Activated effector memory CD4-positive, alpha-beta T cell treated with anti-CD3 and anti-CD28 coated beads, Interleukin-2, amount 50 U/mL, for 16 hours (primary cell): ENCODE results near the gene CCDC69.
"Not testable (repeated sequence)": the region's sequence is repeated elsewhere in the genome, so short reads cannot be mapped to it uniquely, and the experiment has no call there.

ENCODE experiments used
- DNase-seq: peaks from one replicate; pipeline ENCODE4 v3.0.0-alpha.2; 2020

CCDC69 gene

DNA sequence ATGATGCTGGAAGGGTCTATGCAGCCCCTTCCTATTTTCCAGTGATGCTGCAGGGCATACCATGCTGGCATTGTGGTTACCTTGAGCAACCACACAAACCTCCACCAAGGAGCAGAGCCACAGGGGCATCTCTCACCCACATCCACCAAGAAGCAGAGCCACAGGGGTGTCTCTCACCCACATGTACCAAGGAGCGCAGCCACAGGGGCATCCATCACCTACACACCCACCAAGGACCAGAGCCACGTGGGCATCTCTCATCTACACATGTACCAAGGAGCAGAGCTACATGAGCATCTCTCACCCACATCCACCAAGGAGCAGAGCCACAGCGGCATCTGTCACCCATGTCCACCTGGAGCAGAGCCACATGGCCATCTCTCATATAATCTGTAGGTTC lies 20.3 kb upstream of the CCDC69 start:
- no peak for DNase-seq

DNA sequence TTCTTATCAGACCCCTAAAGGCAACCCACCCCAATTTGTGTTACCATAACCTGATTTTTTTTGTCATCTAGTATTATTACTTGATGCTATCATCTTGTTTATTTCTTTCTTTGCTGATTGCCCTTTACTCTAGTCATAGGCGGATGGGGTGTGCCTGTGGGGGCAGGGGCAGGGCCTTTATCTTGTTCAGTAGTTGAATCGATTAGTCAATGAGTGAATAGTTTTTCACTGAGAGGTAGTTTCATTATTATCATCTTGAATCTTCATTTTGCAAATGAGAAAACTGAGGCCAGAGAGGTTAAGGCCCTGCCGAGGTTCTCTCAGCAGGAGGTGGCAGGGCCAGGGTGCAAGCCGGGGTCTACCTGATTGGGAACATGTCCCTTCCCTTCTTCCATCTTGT lies 19.7 kb upstream of the CCDC69 start:
- DNase-seq = peak; percentile 67

DNA sequence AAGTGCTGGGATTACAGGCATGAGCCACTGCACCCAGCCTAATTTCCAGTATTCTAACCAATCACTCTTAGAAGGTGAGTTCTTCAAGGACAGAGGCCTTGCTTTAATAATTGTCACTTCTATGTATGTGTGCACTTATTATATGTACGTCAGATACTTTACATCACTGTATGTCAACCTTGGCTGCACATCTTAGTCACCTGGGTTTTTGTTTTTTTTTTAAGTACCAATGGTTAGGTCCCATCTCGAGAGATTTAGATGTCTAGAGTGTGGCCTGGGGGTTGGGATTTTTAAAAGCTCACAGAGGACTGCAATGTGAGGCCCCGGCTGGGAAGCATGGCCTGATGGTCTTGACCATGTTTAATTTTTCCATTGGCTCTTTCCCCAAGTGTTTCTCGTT lies 19.2 kb upstream of the CCDC69 start:
- no peak for DNase-seq

DNA sequence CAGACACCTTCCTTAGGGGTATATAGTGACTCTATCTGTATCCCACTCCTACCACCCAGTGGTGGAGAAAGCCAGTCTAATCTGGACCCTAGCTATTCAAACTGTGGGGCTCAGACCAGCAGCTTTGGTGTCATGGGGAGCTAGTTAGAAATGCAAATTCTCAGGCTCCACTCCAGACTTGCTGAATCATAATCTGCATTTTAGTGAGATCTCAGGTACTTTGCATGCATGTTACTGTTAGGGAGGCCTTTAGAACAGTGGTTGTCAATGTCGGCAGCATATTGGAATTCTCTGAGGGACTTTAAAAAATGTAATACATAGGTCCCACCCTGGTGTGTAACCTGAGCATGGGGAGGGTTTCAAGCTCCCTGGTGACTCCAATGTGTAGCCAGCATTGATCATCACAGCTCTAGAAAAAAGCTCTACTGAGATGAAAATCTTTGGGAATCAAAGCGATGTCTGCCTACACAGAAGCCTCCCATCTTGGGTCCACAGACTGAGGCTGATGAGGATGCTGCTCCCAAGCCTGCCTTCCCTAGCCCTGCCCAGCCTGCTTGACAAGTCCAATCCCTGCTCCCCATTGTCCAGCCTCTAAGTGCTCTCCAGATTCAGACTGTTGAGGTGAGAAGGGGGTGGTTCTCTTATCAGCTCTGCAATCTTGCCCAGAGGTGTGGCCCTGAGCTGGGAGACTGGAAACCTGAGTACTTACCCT lies 17.2 kb upstream of the CCDC69 start:
- DNase-seq = no peak

DNA sequence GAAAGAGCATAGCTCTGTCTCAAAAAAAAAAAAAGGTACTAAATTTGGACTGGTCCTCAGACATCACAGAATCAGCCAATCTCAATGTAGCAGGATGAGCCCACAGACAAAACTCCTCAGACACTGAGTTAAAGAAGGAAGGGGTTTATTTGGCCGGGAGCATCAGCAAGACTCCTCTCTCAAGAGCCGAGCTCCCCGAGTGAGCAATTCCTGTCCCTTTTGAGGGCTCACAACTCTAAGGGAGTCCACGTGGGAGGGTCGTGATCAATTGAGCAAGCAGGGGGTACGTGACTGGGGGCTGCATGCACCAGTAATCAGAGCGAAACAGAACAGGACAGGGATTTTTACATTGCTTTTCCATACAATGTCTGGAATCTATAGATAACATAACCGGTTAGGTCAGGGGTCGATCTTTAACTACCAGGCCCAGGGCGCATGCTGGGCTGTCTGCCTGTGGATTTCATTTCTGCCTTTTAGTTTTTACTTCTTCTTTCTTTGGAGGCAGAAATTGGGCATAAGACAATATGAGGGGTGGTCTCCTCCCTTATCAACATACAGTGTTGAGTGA lies 16.5 kb upstream of the CCDC69 start:
- not testable (repeated sequence) for DNase-seq

DNA sequence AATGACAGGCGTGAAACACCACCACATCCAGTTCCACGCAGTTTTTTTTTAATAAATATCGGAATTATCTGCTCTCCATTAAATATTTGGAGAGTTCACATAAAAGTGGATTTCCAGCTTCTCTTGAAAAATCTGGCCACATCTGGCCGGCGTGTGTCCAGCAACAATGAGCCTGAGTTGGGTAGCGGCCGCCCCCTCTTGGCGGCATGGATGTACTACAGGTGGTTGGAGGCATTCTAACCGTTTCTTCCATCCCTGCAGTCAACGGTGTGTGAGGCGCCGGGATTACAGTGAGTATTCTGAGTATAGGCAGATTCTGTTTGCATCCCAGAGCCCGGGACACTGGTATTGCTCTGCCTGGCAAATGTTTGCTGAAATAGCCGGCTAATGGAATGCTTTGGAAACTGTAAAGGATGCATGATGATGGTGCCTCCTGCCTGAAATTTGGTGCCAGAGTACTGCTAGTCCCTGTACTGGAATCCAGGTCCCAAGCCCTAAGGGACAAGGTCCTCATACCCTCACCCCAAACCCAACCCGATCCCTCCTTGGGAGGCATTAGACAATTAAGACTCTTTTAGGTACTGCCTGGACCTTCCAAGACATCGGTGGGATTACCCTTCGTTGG lies 15.5 kb upstream of the CCDC69 start:
- DNase-seq = peak; percentile 85

DNA sequence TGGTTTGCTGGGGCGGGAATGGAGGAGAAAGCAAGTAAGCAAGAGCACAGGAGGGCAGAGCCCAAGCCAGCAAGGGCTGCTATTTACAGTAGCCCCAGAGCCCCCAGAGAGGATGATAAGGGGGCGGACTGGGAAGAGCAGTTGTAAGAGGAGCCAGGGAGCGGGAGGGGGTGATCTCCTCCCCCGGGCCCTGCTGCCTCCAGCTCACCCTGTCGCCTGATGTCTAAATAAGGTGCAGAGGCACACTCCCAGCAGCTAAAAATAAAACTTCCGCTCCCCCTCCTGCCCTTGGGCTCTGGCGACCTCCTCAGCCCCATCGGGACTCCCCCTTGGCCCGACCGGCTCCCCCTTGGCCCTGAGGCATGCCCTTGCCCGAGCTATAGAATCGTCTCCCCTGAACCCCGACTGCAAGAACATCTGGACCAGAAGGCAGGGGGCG lies 14.4 kb upstream of the CCDC69 start:
- DNase-seq = no peak

DNA sequence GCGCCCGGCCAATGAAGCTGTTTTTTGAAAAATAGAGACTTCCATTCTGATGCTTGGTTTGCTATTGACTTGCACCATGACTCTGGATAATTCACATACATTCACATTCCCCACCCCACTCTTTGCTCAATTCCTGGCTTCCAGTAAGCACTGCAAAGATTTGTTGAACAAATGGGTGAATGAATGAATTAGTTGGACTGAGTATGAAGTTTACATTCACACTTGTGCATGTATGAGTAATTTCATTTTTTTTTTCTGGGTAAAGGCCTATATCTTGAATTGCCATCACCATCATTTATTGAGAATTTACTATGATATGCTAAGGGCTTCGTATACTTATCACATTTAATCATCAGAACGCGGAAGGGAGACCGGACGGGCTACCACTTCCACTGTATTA lies 13.8 kb upstream of the CCDC69 start:
- no peak for DNase-seq

DNA sequence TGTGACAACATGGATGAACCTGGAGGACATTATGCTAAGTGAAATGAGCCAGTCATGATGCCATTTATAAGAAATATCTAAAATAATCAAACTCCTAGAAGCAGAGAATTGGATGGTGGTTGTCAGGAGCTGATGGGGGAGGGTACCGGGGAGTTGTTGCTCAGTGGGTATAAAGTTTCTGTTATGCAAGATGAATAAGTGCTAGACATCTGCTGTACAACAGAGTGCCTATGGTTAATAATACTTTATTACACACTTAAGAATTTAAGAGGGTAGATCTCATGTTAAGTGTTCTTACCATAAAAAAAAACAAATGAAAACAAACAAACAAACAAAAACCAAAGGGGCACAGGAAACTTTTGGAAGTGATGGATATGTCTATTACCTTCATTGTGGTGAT lies 13.0 kb upstream of the CCDC69 start:
- no peak for DNase-seq

DNA sequence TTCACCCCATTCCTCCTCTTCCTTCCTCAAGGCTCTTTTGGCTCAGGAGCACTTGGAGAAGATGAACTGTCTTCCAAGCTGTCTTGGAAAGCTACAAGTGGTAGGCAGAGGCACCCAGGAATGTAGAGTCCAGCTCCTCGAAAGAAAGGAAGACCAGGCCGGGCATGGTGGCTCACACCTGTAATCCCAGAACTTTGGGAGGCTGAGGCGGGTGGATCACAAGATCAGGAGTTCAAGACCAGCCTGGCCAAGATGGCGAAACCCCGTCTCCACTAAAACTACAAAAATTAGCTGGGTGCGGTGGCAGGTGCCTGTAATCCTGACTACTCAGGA lies 11.3 kb upstream of the CCDC69 start:
- DNase-seq = not testable (repeated sequence)

DNA sequence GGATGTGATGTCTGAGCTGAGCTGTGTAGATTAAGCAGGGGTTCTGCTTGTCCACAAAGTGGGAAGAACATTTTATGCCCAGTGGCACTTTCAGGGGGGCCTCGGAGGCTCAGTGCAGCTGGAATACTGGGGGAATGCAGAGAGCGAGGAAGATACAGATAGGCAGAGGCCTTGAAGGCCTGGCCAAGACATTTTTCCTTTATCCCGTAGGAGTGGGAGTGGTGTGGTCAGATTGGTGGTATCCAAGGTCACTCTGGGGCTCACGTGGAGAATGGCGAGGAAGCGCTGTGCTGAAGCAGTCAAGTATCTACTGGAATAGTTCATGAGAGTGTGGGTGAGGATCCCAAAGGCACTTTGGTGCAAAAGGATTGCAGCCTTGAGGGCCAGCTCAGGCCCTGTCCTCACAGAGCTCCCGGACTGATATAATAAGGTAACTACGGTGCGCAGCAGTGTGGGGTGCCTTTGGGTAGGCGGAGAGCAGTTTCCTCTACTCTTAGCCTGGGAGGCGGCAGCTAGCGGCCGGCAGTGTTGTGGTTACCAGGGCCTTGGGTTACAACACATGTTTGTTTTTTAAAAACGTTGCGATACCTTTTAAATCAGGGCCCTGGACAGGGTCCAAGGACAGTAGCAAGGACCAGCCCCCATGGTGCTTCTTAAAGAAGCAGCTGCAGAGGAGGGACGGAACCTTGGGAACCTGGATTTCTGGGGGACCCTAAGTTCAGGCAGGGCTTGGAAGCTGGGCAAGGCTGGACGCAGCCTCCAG lies 10.8 kb upstream of the CCDC69 start:
- DNase-seq = peak; percentile 68

DNA sequence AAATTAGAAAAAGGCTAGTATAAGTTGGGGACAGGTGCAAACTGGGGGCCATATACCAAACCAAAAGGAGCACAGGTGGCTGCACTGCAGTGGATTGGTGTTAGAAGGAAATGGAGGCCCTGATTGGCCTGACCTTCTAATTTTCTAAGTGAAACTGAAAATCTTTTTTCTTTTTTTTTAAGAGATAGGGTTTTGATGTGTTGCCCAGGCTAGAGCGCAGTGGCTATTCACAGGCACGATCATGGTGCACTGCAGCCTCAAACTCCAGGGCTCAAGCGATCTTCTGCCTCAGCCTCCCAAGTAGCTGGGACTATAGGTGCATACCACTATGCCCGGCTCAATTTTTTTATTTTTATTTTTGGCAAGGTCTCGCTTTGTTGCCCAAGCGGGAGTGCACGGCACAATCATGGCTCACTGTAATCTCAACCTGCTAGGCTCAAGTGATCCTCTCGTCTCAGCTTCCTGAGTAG lies 9.8 kb upstream of the CCDC69 start:
- no peak for DNase-seq

DNA sequence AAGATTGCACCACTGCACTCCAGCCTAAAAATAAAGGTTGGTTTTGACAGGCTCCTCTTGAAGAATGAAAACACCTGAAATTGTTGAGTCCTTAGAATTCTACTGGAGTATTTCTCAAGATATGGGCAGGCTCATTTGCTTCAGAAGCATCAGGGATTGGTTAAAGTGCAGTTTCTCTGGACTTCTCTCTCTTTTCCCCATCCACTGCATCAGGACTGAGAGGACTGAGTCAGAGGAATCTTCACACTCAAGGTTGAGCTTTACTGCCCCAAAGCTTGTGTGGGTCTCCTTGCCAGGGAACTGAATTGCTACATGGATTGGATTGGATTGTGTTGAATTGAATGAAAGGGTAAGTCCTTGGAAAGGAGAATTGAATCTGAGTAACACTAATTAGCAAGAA lies 7.5 kb upstream of the CCDC69 start:
- no peak for DNase-seq

DNA sequence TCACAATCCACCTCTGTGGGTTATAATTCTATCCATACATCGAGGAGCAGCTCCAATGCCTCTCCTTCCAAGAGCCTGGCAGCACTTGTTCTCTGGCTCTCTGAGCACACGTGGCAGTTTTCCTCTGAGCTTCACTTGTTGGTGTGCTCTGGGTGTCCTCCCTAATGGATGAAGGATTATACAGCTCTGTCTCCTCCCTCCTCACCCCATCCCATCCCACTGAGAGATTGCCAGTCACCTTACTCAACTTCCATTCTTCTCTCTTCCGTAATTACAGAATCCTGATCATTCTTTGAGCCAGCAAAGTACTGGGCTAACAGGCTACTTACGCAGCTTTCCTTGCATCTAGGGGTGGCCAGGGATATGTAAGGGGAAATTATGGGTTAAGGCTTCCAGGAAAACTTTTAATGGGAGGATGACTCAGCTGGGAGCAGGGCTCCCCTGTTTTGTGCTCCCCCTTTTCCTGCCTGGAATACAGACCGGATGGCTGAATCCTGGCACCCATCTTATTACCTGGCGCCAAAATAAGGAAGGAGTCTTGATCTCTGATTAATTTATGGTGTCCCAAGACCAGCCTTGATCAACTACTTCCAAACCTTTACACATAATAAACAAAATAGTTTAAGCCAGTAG lies 6.3 kb upstream of the CCDC69 start:
- DNase-seq = no peak

DNA sequence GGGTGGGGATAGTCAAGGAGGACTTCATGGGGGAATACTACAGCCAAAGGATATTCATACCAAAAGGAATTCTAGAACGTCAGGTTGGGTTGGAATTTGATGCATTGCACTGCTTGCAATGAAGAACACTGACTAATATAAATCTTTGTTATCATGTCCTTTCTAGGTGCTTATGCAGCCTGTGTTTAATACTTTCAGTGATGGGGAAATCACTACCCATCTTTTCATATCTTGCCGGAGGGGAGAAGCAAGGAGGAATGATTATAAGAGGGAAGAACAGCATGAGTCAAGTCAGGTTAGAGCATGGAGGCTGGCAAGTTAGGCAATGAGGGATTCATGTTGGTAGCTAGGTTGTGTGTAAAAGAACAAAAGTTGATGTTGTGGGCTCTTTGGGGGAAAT lies 5.1 kb upstream of the CCDC69 start:
- DNase-seq = no peak

DNA sequence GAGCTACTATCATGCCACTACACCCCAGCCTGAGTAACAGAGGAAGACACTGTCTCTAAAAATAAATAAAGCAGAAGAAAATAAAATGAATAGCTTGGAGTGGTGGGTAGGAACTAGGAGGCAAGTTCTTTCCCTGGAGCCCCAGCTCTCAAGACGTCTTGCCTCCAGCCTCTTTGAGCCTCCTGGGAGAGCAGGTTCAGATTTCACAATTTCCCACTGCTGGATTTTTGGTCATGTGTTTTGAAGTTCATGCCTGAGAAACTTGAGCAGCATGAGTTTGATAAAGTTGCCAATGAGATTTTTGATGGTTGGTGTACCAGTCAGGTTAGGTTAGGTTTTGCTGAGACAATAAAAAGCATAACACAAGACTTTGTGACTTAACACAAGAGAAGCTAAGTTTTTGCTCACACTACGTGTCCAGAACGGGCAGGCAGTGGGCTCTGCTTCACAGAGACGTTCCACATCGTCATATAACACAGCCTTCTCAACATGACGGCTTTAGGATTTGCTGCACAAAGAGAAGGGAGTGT lies 4.1 kb upstream of the CCDC69 start:
- DNase-seq = no peak

DNA sequence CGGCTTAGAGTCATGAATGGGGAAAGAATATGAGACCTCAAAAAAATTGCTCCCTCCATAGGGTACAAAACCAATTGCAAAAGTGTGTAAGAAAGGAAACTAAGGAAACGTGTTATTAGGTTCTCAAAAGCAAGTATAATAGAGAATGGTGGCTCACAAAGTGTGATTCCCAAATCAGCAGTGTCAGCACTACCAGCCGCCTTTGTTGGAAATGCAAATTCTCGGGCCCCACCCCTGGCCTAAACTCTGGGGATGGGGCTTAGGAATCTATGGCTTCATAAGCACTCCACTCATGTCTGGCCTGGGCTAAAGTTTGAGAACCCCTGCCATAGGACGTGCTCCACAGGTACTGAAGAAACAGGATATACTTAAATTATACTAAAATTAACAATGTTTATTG lies 1.6 kb upstream of the CCDC69 start:
- no peak for DNase-seq

DNA sequence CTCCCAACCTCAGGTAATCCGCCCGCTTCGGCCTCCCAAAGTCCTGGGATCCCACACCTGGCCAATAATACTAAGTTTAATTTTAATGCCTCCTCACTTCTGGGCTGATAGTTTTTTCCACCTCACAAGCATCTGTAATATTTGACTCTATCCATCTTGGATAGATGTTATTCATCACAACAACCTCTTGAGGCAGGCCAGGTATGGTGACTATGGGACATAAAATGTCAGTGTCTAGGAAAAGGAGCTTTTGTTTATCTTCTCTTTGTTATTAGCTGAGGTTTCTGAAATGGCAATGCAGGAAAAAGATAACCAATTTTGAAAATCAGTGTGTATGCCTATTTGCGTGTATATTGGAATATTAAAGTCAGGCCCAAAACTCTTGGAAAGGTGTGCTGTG lies 1.2 kb upstream of the CCDC69 start:
- DNase-seq = no peak

DNA sequence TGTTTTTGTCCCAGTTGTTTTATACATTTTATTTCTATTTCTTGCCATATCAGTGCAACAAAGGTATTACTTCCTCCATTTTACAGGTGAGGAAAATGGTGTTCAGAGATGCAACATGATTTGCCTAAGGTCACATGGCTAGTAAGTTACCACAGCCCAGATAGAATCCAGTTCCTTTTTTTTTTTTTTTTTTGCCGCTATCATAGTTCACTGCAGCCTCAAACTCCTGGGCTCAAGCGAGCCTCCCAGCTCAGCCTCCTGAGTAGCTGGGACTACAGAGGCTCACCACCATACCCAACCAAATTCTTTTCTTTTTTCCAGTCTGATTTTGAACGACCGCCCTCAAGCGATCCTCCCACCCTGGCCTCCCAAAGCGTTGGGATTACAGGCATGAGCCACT lies 480 bp upstream of the CCDC69 start:
- no peak for DNase-seq

DNA sequence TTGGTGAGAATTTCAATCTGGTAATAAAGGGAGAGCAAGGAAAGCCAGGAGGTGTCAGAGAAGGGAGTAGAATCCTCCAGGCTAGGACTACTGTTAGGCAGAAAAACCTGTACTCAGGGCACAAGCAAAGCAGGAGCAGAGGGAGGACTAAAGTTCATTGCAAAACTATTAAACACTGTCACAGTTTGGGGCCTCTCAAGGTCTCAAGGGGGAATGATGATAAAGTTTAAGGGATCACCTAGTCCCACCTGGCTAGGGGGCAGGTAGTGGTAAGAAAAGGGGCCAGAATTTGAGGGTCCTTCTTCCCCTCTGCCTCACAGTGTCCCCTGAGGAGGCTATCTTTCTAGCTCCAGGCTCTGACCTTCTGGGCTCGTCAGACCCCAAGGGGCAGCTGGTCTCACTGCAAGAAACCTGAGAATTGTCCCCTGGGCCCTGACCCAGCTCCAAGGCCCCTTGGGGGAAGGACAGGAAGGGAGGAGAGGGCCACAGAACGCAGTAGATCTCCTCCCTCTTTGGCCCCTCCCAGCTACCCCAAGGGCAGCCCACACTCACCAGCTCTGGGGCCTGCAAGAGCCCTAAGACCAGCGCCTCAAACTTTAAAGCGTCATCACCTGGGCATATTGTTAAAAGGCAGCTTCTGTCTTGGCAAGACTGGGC lies 974 bp downstream of the CCDC69 start:
- DNase-seq = peak; percentile 82

DNA sequence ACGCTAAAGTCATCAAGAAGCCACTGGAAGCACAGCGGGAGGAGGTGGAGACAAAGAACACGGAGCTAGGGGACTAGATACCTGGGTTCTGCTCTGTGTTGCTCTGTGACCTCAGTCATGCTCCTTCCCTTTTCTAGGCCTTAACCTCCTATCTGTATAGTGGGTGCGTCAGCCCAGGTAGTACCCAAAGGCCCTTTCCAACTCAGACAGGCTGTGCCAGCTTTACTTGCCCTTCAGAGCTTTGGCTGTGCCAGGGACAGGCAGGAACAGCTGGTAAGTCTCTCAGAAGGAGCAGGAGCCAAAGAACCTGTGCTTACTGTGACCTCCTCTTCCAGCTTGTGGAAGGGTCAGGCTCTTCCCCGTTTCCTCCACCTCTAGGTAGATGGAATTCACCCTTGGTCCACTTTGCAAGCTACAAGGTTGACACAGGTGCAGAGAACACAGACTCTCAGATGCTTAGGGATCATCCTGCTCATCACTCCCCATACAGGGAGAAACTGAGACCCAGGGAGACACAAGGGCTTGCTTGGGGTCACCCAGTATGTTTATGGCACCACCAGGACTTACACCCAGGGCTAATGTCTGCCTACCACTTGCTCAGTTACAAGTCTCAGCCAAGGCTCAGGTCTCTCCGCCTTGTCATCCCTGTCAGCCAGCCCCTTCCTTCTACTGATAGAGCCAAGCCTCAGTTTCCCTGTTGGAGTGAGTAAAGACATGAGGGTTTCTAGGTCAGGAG lies 1.7 kb downstream of the CCDC69 start:
- no peak for DNase-seq

DNA sequence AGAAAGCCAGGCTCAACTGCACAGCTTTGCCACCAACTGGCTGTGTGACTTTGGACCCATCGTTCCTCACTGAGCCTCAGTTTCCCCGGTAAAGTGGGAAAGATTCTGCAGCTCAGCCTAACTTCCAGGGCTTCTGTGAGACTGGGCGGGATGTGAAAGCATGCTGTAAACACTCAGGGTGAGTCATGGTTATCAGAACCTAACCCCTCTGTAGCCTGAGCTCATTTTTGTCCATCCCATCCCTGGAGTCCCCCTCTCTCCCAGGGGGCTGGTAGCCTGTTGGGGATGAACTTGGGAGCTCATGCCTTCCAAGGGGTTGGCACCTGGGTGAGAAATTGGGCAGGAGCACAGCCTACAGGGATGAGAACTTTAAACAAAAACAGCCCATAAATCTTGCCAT lies 2.3 kb downstream of the CCDC69 start:
- peak; percentile 64 for DNase-seq
